Epithelial cell of prostate (primary cell): ENCODE data around the gene URI1.
"Not testable (repeated sequence)": the region's sequence is repeated elsewhere in the genome, so short reads cannot be mapped to it uniquely, and the experiment has no call there.

Source experiments
- DNase-seq: peaks from one replicate; pipeline ENCODE4 v3.0.0-alpha.2; 2011; ENCODE audit warnings: low read depth, low spot score
- H3K27ac ChIP-seq: fragments of 450-650 bp; 2 replicates; pipeline ENCODE4 v1.5.1; 2017; ENCODE audit warnings: mild to moderate bottlenecking

Gene URI1

DNA sequence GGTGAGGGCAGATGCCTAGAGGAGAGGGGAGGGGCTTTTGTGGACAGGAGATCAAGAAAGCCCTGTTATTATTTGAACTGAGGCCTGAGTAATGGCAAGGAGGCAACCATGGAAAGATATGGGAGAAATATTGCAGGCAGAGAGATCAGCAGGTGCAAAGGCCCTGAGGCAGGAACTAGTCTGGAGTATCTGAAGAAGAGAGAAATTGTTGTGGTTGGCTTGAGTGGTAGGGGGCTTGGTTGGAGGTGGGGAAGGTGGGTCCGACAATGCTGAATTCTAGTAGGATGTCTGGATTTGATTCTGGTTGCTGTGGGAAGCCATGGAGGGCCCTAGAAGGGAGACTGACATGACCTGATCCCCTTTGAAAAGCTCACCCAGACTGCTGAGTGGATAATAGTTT, 2.4 kb upstream of the URI1 start:
- no peak for DNase-seq

DNA sequence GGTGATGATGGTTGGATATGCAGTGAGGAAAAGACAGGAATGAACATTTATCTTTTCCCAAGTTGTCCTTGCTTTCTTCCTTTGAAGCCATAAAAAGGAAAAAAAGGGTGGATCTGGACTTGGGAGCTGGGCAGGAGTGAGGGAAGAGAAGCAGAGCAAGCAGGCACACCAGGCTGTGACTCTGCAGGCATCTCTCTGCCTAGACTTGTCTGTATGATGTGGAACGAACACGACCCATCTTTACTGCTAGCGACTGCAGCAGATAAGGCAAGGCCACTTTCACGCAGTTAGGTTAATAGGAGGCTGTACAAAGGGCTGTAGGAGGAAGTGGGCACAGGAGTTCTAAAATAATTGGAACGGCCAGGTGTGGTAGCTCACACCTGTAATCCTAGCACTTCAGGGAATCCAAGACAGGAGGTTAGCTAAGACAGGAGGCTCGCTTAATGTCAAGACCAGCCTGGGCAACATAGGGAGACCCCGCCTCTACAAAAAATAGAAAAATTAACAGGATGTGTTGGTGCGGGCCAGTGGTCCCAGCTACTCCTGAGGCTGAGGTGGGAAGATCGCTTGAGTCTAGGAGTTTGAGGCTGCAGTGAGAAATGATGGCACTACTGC, 961 bp upstream of the URI1 start:
- no peak overlapping the region for H3K27ac ChIP-seq
- DNase-seq = no peak

More for the DNA sequence above, 2.4 kb upstream of the URI1 start:
- no peak overlapping the region for H3K27ac ChIP-seq

DNA sequence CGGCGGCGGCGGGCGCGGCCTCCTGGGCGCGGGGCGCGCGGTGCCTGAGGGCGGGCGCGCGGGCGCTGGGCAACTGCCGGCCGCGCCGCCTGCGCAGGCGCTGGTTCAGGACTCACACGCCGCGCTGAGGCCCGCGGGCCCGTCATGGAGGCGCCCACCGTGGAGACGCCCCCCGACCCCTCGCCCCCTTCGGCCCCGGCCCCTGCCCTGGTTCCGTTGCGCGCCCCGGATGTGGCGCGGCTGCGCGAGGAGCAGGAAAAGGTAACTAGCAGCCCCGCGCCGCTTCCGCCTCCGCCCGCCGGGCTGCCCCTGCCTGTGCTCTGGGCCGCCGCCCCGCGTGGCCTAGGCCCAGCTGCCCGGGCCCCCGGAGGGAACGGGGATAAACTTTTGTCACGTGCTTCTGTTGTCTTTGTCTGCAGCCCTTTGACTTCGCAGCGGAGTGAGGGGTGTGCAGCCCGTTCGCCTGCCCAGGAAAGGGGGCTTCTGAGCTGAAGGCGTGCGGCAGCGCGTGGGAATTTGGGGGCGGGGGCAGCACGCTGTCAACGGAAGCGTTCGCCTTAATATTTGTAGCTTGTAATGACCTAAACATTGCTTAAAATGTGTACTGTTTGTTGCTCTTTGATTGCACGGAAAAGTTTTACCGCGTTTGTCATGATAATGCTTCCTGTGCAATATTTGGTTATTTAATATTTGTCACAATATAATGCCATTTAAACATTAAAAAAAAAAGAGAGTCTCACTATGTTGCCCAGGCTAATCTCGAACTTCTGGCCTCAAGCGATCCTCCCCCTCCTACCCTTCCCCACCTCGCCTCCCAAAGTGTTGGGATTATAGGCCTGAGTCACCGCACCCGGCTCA, 594 bp downstream of the URI1 start:
- H3K27ac ChIP-seq = peak overlapping the region; percentile 61
- DNase-seq = no peak

DNA sequence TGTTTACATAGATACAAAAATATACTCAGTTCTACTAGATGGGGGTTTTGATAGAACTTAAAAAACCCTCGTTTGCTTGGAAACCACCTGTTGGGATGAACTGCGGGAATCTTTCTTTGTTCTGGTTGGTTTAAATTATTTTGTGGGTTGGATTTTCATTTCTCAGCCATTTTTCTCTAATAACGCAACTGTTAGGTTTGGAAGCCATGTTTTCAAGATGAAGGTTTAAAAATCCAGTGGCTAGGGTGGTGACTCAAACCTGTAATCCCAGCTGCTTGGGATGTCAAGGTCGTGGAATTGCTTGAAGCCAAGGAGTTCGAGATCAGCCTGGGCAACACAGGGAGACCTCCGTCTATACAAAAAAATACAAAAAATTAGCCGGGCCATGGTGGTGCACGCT, 1.6 kb downstream of the URI1 start:
- H3K27ac ChIP-seq = peak overlapping the region; percentile 61

DNA sequence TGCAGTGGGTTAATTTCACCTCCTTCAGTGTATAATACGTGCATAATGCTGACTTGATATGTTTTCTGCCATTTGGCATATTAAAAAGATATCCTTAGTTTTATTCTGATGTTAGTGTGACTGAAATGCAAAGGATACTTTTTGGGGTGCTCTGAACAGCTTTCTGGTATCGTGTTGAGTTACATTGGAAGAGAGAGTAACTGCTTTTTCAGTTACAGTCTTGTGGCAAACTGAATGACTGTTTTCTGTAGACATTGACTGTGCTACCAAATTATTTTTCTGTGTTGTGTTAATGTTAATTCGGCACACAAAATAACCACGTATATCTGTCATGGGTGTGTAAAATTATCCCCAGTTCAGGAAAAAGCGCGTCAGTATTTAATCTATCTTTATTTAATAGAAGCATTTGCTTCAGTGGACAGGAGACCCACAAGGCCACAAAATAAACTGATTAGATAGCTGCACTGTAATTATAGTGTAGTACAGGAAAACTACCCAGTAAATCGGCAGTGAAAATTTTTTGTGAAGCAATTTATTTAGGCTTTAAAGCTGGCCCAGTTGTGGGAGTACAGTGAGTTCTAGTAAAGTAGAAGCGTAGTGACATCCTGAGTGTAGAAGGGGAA, 2.5 kb downstream of the URI1 start:
- DNase-seq = no peak
- H3K27ac ChIP-seq = no peak overlapping the region

More for the DNA sequence above, 1.6 kb downstream of the URI1 start:
- no peak for DNase-seq

DNA sequence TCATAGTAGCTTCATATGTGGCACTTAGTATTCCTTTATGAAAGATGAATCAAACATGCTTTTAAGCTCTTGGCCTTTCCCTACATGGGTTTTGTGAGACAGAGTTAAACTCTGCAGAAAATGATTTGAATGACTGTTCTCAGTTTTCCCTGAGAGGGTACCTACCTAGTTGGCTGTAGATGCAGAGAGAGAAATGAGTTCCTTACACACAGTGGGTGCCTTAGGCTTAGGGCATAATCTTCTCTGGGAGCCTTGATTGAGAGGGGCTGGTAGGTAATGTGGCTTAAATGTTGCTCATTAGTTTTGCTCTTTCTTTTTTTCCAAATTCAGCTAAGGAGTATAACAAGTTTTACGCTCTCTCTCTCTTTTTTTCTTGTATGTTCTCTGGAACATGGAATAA, 3.0 kb downstream of the URI1 start:
- DNase-seq = no peak
- H3K27ac ChIP-seq = no peak overlapping the region

DNA sequence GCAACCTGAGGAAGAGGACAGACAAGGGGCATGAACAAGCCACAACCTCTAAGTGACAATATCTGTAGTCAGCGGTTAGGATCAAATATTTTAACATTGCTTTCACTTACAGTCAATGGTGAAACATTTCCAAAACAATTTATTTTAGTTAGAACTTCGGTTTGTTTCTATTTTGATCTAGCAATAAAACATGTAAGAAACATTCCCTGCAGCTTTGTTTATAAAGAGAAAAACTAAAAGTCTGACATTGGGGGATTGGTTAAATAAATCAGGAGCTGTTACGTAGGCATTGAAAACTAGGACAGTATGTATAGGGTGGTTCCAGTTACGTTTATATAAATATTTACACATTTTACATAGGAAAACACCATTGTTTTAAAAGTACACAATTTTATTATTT, 3.4 kb downstream of the URI1 start:
- DNase-seq = no peak
- no peak overlapping the region for H3K27ac ChIP-seq

DNA sequence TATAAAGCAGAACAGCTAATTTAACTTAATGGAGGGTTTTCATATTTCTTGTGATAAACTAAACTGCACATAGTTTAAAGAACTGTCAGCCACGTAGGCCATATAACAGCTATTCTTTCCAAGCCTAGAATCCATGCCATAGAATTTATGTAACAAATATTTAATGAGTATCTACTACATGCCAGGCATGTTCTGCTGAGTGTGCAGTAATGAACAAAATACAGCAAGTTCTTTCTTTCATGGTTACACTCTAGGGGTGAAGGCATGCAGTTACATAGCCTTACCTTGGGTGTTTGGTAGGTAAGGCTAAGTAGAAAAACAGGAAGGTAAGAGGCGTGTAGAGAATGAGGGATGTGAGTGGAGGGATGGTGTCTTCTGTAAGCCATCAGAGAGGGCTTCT, 4.6 kb downstream of the URI1 start:
- no peak for DNase-seq
- no peak overlapping the region for H3K27ac ChIP-seq

DNA sequence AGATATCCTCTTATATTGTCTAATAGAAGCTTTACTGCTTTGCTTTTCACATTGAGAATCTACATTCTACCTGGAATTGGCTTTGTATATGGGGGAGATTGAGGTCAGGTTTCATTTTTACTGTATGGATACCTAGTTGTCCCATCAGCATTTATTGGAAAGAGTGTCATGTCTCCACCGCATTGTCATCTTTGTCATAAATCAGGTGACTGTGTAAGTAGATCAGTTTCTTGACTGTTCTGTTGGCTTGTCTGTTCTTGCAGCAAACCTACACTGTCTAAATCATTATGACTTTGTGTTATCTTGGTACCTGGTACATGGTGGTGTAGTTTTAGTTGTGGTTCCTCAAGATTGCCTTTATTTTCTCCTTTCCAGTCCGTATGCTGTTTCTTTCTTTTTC, 5.8 kb downstream of the URI1 start:
- peak overlapping the region; percentile 5 for H3K27ac ChIP-seq
- DNase-seq = no peak

DNA sequence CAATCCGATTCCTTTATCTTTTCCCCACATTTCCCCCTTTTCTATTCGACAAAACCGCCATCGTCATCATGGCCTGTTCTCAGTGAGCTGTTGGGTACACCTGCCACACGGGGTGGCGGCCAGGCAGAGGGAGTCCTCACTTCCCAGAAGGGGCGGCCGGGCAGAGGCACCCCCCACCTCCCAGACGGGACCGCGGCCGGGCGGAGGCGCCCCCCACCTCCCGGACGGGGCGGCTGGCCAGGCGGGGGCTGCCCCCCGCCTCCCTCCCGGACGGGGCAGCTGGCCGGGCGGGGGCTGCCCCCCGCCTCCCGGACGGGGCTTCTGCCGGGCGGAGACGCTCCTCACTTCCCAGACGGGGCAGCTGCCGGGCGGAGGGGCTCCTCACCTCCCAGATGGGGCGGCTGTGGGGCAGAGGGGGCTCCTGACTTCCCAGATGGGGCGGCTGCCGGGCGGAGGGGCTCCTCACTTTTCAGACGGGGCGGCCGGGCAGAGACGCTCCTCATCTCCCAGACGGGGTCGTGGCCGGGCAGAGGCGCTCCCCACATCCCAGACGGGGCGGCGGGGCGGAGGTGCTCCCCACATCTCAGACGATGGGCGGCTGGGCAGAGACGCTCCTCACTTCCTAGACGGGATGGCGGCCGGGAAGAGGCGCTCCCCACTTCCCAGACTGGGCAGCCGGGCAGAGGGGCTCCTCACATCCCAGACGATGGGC, 6.9 kb downstream of the URI1 start:
- not testable (repeated sequence) for DNase-seq, H3K27ac ChIP-seq

DNA sequence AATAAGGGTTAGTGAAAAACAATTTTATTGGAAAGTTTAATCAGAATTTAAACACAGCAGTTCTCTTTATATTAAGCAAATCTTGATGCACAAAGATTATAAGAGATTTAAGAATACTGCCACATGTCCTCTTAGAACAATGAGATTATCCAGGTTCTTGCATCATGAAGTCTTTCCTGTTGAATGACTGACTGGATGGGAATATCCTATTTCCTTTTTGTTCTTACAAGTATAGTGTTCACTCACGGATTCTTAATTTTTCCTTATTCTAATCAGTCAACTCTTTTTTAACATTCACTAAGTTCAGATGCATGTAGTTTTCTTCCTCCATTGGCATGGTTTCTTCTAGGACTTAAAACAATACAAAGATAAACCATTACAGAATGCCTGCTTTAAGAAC, 10.1 kb downstream of the URI1 start:
- no peak for DNase-seq
- peak overlapping the region; percentile 48 for H3K27ac ChIP-seq

DNA sequence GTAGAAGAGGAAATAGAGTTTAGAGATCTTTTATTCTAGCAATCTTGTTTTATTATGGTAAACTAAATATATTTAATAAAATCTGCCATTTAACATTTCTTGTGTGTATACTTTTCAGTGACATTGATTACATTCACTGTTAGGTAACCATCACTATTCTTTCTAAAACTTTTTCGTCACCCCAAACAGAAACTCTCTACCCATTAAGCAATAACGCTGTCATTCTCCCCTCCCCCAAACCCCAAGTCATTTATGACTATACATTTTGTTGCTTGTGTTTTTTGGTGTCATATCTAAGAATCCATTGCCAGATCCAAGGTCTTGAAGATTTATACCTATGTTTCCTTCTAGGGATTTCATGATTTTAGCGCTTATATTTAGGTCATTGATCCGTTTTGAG, 10.6 kb downstream of the URI1 start:
- no peak for DNase-seq
- peak overlapping the region; percentile 48 for H3K27ac ChIP-seq

DNA sequence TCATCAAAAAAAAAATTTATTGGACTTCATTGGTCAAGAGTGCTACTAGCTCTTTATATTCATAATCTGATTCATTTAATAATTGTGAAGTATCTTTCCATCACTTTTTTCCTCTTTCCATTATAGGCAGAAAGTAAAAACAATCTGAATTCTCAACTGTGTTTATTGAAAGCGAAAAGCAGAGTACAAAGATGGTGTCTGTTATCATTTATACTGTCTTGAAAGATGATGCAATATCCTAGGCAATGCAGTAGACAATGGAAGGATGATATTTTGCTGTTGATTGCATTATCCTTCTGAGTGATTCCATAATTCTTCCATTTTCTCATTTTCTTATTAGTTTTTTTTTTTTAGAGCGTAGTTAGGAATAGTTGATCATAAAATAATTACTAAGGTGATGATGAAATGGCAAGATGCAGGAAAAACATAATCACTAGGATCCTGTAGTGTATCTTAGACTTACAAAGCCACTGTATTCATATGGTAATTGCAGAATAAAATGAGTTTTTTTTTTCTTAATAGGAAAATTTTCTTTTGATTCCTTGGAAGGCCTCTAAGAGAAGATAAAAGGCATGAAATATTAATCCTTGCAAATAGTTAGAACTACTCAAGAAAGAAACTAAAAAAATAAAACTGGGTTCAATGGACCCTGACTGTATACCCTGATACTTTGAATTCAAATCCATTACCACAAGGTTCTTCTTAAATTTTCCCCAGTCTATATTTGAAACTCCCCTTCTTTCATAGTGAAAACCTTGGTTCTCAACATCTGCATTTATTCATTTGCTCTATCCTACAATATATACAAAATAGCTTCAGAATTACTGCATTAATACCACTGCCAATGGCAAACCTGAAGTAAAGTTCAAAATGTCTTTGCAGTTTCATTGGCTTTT, 11.6 kb downstream of the URI1 start:
- H3K27ac ChIP-seq = peak overlapping the region; percentile 48
- no peak for DNase-seq

DNA sequence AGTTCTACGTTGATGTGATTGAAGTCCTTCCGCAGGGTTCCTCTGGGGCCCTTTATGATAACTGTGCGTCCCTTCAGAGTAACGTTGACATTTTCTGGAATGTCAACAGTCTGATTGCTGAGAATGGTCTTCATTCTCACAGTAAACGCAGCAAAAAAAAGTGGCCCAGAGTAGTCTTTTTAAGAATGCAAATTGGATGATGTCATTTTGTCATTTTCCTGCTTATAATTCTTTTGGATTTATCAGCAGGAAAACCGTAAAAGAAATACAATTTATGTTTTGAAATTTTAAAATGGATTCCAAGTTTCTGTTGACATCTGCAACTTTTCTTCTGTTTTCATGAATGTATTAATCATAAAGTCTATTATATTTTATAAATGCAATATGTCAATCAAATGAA, 14.8 kb downstream of the URI1 start:
- H3K27ac ChIP-seq = no peak overlapping the region
- no peak for DNase-seq

DNA sequence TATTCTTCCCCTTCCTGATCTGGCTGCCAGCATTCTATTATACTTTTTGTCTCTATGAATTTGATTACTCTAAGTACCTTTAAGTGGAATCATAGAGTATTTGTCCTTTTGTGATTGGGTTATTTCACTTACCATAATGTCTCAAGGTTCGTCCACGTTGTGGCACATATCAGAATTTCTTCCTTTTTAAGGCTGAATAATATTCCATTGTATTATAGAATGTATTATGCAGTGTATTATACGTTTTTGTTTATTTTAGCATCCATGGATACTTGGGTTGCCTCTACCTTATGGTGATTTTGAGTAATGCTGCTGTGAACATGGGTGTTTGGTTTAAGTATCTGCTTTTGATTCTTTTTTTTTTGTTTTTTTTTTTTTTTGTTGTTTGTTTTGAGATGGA, 19.3 kb downstream of the URI1 start:
- no peak overlapping the region for H3K27ac ChIP-seq
- no peak for DNase-seq

DNA sequence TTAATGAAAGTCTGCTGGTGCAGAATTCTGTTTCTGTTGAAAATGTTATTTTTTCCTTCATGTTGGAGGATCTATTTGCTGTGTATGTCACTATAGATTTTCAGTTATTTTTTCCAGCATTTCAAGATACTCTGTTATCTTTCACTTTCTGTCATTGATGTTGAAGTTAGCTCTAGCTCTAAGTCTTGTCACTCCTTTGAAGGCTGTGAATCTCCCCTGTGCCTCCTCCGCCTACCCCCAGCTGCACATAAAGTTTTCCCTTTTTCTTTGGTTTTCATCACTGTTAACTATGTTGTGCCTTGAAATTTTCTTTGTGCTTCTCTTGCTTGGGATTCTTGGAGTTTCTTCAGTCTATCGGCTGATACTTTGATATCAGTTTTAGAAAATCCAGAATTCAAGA, 20.8 kb downstream of the URI1 start:
- H3K27ac ChIP-seq = no peak overlapping the region
- no peak for DNase-seq

DNA sequence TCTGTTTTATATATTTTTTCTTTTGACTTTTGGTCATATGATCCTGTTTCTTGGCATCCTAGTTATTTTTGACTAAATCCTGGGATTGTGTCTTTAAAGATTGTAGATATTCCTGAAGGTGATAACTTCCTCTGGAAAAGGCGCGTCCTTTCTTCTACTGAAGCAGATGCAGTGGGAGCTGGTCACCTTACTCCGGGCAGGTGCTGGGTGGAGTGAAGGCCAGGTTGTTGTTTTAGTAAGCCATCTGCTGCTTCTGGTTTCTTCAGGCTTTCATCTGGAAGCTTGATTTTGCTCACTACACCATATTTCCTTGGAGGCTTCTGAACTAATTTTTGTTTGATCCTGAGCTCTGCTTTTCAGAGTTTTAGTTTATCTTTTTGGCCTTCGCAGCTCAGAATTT, 21.5 kb downstream of the URI1 start:
- no peak overlapping the region for H3K27ac ChIP-seq
- no peak for DNase-seq

DNA sequence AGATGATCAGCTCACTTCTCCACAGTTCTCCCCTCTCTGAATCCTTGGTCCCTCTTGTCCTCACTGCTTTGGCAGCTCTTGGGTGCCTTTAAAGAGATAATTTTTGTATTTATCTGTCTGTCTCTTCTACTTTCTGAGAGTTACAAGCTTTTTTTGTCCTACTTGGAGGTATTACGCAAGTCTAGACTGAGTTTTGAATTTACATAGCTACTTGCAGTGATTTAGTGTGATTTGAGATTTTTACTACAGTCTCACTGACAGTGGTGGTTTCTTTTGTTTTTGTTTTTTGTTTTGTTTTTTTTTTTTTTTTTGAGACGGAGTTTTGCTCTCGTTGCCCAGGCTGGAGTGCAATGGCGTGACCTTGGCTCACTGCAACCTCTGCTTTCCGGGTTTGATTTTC, 22.1 kb downstream of the URI1 start:
- no peak overlapping the region for H3K27ac ChIP-seq
- no peak for DNase-seq

DNA sequence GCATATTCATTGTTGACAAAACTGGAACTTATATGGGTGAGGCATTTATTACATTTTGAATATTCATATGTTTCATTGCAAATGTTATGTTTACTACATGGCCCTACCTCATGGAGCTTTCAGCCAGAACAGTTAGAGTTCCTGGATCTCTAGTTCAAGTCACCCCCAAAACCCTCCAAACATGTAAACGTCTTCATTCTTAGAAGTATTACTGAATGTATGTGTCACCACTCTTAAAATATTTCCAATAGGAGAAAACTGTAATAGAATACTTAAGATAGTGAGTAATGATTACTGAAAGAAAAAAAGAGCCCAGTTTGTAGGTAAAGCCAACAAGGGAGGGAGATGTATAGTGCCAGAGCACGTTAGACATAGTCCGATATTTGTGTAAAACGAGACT, 23.5 kb downstream of the URI1 start:
- no peak for DNase-seq

DNA sequence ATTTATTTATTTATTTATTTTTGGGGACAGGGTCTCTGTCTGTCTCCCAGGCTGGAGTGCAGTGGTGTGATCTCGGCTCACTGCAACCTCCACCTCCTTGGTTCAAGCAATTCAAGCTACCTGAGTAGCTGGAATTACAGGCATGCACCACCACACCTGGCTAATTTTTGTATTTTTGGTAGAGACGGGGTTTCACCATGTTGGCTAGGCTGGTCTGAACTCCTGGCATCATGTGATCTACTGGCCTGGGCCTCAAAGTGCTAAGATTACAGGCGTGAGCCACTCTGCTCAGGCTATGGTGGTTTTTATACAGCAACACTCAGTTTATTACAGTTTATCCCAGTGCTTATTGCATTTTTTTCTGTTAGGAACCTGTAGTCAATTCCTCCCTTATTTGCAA, 24.1 kb downstream of the URI1 start:
- not testable (repeated sequence) for DNase-seq, H3K27ac ChIP-seq

More for the DNA sequence above, 23.5 kb downstream of the URI1 start:
- H3K27ac ChIP-seq = peak overlapping the region; percentile 2
